Measurements from ENCODE around the gene UXT.
"Not testable (repeated sequence)": the region's sequence is repeated elsewhere in the genome, so short reads cannot be mapped to it uniquely, and the experiment has no call there.

Gene UXT

DNA sequence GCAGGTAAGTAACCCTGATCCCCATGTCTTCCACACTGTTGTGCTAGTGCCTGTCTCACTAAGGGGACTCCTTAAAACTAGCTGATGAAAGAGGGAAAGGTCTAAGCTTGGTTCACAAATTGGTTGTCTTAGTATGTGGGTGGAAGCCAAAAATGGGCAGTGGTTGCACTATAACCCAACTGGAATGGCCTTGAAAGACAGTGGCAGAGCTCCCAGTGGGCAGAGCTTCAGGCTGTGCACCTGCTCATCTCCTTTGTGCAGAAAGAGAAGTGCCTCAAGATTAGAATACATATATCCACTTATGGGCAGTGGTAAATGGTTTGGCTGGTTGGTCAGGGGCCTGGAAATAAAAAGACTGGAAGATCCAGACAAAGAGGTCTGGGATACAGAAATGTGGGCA, 46.6 kb downstream of the UXT start:
- no peak for DNase-seq

GRCh38 chrX:47611926-47612325, 47.1 kb downstream of the UXT start:
- no peak for DNase-seq

DNA sequence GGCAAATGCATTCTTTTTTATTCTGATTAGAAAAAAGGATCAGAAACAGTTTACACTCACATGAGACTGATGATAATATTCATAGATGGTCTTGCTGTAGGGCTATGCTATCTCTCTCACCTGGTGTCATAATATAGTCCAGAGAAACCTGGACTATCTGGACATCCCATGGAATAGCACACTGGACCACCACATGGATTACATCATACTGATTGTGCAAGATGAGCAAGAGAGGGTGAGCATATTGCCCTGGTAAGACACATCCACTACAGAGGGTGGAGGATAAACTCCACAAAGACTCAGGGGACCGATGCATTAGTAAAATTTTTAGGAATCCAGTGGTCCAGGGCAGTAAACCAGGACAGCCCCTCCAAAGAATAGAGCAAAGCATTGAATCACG, 47.5 kb downstream of the UXT start:
- DNase-seq: no peak

- no peak for DNase-seq
Observed at GRCh38 chrX:47610511-47610910, 48.5 kb downstream of the UXT start.

- no peak for DNase-seq
Observed at GRCh38 chrX:47608130-47608810, 50.7 kb downstream of the UXT start.

DNA sequence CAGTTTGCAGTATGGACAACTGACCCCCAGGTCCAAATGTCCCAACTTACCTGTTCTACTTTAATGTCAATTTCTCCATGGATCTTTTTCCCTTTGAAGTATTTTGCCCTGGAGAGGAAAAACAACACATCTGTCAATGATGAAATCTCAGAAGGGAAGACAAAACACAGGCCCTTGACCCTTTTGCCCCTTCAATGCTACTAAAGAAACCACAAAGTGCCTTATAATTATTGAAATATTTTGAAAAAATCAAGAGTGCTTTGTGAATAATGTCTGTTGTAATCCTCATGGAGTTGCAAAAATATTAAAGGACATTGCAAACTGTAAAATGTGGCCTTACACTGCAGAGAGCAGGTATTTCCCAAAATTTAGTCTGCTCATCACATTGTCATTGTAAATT, 51.9 kb downstream of the UXT start:
- no peak for DNase-seq

DNA sequence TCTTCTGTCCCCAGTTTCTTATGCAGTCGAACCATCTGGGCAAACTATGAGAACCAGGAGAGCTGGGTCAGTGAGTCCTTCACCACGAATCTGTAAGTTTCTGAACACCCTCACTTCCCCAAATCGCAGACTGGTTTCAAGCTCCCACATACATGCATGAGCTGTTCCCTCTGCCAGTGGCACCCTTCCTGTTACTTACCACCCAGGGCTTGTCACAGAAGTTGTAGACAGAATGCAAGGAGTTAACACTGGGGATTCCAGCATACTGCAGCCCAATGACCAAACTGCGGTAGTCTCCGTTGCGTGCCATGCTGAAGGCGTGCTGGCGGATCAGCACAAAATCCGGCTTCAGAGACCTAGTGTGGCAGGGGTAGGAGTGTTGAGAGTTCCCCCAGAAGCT, 54.0 kb downstream of the UXT start:
- no peak for DNase-seq

GRCh38 chrX:47603125-47603524, 55.9 kb downstream of the UXT start:
- not testable (repeated sequence) for DNase-seq

Data from activated effector memory CD4-positive, alpha-beta T cell treated with anti-CD3 and anti-CD28 coated beads, Interleukin-2, amount 50 U/mL, for 16 hours (primary cell).